Measurements from ENCODE around the gene ATP2B3.

ATP2B3 gene

DNA sequence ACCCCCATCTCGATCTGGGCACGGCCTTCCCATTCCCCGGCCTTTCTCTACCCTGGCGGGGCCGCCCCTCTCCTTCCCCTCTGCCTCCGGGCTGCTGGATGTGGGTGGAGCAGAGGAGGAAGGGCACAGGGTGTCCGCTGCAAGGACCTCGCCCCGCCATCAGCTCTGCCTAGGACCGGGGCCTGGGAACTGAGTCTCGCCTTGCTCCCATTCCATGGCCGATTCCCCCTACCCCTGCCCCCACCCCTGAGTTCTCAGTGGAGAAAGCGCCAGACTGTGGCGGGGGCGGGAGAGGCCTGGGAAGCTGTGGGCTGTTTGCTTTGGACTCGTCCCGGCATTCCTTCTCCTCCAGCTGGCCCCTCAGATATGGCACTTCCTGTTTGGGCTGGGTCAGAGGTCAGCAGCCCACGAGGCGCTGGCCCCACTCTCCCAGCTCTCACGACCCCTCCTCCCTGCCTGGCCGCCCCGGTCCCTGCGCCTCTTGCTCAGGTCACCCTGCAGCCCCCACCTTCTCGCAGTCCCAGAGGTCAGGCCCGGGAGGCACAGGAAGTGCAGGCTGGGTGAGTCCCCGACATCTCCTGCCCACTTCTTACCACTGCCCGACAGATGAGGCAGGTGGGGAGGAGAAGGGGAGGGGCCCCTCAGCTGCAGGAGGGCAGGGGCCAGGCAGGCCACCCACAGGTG is 29.1 kb upstream of the ATP2B3 start:
- no peak for DNase-seq (ENCODE audit: low read depth)

DNA sequence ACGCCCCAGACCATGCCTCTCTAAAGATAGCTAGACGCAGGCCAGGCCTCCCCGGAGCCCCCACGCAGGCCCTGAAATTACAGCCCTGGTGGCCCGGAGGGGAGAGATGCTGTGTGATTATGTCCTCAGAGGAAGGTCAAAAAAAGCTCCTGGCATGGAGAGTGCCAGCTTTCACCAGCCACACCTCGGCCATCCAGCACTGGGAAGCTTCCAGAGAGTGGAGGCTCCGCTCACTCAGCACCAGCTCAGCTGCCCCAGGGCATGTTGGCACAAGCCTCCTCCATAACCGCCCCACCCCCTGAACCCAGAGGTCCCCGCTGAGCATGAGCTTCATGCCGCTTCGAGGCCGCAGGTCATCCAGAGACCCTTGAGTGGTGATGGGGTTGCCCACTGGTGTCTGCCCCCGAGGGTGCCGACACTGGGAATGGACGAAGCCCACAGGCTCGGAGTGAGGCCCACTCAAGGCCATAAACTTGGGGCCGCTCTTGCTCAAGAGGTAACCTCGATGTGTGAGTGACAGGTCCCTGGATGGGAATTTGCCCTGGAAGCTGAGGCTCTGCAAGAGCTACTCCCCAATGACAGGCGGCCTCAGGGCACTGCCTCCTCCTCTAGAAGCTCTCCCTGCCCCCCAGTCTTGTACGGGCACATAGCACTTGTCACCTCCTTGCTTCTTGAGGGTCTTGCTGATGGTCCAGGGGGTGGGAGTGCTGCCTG is 27.1 kb upstream of the ATP2B3 start:
- no peak for DNase-seq (ENCODE audit: low read depth)

DNA sequence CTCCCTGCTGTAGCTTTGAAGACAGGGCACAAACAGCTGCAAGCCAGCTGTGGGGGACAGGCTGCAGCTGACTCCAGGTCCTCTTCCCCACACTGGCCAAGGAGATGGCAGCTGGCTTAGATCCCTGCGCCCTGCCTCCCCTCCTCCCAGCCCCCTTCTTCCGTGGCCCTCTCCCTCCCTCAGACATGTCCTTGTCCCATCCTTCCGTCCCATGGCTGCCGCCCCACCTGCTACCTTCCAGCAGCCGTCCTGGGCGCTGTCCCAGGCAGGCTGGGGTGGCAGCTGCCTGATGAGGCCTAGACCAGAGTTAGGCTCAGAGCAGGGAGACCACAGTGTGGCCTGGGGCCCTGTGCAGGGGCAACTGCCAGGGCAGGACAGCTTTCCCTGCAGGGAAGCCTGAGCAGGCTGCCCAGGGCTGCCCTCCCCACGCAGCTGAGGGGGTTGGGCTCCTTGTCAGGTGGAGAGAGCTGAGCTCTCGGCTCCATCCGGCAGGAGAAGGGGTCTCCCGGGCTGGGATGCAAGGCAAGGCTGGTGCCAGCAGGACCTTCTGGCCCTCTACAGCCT is 26.0 kb upstream of the ATP2B3 start:
- DNase-seq (ENCODE audit: low read depth), result no peak

DNA sequence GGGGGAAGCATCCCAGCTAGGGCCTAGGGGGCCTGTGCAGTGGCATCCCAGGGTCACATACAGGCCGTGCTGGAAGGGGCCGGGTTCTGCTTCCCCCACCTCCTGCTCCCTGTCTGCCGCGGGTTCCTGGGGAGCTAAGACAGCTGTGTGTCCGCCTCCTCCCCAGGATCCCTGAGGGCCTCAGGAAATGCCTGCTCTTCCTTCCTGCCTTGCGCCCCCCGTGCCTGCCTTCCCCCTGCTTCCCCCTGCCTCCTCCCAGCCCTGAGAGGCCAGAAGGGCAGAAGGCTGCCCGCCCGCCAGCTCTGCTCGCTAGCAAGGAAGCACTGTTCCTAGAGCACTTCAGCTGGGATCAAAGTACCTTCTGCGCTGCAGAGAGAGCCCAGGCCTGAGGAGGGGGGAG is 25.5 kb upstream of the ATP2B3 start:
- DNase-seq (ENCODE audit: low read depth), result no peak

DNA sequence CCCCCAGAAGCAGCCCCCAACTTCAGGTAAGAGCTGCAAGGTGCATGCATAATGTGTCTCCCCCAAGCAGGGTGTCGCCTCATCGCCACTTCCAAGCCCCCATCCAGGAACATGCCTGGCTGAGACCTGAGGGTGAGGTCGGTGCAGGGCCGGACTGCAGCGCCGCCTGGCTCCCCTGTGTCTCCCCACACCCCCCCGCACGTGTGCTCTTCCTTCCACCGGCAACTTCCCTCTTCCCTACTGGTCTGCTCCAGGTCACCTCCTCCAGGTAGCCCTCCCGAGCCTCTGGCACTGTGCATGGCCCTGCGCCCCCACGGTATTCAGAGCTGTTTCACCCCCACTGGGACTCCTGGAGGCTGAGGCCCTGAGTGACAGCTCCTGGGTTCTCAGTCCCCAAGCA is 24.9 kb upstream of the ATP2B3 start:
- DNase-seq (ENCODE audit: low read depth), result no peak

DNA sequence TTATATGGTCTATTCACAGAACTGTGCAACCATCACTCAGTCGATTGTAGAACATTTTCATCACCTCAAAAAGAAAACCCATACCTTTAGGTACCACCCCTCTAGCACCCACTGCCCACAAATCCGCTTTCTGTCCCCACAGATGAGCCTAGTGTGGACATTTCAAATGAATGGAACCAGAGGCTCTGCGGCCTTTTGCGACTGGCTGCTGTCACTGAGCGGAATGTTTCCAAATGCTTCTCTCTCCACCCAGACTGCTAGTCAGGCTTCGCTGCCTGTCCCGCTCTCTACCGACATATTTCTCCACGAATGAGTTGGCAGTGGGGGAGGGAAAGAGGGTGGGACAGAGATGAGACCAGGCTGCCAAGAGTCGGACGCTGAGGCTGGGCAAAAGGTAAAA is 24.4 kb upstream of the ATP2B3 start:
- no peak for DNase-seq (ENCODE audit: low read depth)

DNA sequence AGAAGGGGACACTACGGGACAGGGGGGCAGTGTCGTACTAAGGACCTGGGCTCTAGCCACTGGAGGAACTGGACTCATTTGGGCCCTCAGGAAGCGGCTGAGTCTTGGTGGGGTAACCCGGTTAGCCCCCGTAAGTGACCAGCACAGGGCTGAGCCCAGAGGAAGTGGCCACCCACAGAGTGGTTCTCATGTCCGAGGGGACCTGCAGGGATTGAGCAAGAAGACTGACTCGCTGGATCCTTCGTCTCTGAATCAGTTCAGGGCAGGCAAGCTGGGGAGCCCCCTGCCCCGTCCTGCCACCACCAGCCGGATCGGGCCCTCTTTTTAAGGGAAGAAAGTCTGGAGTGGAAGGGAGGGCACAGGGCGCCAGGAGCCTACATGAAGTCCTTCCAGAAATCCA is 23.4 kb upstream of the ATP2B3 start:
- no peak for DNase-seq (ENCODE audit: low read depth)

DNA sequence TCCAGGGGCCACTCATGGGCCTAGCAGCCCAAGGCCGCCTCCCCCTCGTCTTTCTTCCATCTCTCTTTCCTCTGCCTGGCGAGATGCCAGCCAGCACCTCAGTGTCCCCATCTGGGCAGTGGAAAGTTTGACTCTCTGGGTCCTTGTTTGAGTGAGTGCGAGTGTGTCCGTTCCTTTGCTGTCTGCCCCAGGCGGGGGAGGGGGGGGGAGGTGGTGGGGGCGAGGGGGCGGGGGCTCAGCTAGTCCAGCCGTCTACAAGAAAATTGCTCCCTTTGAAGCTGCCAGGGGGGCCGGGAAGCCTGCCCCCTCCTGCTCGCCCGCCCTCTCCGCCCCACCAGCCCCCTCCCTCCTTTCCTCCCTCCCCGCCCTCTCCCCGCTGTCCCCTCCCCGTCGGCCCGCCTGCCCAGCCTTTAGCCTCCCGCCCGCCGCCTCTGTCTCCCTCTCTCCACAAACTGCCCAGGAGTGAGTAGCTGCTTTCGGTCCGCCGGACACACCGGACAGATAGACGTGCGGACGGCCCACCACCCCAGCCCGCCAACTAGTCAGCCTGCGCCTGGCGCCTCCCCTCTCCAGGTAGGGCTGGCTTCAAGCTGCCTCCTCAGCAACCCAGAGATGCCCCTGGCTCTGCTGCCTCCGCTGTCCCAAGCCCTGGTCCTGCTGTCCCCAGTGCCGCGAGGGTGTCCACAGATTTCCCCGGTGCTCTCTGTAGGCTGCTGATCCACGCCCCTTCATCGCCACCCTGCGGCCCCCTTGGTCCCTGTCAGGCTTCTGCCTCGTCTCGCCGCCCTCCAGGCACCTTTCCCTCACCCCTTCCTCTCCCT is 22.7 kb upstream of the ATP2B3 start, which contains the start of gene BGN:
BGN (plus strand) TSS at position 440 of the 821 bp plus-strand sequence. CDS start 9,652 bp downstream, outside the sequence.
- no peak for DNase-seq (ENCODE audit: low read depth)

DNA sequence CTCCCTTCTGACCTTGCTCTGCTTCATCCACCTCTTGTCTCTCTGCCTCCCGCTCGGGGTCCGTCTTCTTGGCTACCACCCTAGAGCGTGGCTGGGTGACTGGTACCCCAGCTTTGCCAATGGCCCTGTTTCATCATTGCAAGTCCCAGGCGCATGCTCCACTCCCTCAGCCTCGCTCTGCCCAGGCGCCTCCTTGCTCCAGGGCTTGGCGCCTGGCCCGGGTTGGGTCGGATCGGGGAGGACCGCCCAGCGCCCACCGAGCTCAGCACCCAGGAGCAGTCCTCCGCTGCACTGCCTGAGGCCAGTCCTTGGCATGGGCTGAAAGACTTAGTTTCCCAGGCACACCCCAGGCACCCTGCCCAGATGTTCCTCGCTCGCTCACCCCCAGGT is 22.1 kb upstream of the ATP2B3 start:
- no peak for DNase-seq (ENCODE audit: low read depth)

DNA sequence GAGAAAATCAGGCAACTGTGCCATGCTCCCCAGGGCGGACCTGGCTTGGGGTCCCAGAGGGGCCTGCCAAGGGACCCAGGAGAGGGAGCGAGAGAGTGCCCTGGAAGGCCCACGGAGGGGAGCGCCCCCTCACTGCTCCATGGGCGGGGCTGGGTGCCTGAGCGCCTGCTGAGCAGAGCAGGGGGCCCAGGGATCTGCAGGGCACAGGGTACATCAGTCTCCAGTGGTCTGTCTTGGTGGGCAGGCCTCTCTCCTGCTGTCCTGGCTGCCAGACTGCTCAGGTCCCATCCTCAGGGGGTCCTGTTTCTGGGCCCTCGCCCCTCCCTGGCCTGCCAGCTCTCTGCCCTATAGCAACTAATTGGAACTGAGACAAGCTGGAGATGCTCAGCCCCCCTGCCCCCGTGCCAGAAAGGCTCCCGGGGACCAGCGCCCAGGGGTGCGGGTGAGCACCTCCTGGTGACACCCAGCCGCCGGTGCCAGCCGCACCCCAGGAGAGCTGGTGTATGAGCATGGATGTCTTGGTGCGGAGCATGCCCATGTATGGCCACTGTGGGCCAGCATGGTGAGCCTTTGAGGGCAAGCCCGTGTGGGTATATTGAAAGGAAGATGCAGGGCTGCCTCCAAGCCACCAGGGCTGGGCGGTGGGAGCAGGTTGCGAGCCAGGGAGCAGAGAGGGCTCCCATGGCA is 21.4 kb upstream of the ATP2B3 start:
- DNase-seq (ENCODE audit: low read depth), result no peak

DNA sequence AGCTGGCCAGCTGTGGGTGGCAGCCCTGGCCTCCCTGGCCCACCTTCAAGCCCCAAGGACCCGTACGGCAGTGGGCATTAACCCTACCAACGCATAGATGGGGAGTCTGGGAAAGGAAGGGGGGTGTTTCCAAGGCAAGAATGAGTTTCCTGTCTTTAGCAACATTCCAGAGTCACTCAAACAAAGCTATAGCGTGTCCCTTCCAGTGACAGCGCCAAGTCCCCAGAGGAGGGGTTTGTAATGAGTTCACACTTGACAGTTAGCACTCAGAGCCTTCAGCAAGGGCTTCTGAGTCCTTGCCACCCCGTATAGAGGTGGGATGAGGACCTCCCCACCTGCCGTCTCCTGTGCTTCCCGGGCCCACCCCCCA is 20.9 kb upstream of the ATP2B3 start:
- DNase-seq (ENCODE audit: low read depth), result no peak

DNA sequence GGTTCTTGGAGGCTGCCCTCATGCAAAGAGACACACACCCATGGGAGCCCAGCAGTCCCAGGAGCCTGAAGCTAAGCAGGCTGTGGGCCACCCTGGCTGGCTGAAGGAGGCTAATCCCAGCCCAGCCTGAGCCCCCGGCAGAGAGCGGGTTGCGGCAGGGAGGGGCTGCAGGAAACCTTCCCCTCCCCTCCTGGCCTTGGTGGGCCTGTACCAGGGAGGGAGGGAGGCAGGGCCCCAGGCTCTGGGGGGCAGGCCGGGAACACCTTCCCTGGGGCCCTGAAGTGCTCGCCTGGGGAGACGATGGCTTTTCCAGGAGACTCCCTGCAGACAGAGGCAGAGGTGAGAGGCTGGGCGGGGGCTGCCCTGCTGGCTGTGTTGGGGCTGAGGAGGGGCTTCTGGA is 19.0 kb upstream of the ATP2B3 start:
- no peak for DNase-seq (ENCODE audit: low read depth)

DNA sequence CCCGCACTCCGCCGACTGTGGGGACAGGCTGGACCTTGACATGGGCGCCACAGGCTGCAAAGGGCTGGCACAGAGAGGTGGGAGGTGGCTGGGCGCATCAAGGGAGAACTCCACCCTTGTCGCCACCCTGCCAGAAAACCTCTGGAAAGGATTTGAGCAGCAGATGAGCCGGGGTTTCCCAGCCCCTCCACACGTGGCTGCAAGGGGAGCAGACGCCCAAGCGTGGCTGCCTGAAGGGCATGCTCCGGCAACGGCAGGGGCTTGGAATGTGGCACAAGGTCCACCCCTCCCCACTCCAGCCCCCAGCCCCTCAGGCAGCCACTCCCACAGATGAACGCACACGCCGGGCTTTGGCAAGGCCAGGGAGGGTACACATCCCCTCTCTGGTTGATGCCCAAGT is 18.1 kb upstream of the ATP2B3 start:
- no peak for DNase-seq (ENCODE audit: low read depth)

DNA sequence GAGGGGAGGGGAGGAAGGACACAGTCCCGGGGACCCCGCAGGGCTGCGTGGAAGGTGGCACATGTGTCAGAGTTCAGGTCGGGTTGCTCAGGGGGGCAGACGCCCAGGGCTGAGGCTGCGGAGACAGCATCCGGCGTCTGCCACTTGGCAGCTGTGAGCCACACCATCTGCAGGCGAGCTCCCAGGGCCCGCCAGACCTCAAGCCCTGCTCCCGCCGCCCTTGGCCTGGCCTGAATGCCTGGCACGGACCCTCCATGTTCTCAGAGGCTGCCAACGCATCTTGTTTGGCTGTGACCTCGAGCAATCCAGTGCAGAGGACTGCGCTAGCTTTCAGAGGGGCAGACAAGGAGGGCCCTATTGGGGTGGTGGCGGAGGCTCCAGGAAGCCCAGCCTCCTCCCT is 17.6 kb upstream of the ATP2B3 start:
- no peak for DNase-seq (ENCODE audit: low read depth)

DNA sequence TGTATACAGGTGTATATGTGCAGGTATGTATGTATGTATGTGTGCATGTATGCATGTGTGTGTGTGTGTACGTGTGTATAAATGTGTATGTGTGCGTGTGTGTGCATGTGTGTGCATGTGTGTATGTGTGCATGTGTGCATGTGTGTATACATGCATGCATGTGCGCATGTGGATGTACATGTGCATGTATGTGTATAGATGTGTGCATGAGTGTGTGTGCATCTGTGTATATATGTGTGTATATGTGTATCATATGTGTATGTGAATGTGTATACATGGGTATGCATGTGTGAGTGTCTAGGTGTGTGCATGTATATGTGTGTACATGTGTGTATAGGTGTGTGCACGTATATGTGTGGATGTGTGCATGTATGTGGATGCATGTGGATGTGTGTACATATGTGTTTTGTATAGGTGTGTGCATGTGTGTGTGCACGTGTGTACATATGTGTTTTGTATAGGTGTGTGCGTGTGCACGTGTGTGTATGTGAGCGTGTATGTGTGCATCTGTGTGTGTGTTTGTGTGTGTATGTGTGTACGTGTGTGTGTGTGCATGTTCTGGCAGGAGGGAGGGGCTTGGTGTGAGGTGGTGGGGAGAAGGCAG is 16.7 kb upstream of the ATP2B3 start:
- no peak for DNase-seq (ENCODE audit: low read depth)

DNA sequence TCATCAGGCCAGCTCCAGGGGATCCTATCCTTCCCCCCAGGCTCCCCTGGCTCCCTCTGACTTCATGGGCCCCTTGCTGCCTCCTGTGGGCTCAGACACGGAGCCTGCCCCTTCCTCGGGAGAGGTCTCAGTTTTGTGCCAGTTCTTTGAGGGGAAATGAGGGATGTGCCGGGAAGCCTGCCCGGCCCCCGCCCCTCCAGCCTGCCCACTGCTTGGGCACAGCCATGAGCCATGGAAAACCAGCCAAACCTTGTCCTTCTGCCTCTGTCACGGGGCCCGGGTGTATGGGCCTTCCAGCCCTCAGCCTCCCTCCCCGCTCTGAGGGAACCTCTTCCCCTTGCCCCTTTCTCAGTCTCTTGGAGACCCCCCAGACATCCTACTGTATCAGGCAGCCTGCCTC is 15.9 kb upstream of the ATP2B3 start:
- DNase-seq (ENCODE audit: low read depth), result no peak

DNA sequence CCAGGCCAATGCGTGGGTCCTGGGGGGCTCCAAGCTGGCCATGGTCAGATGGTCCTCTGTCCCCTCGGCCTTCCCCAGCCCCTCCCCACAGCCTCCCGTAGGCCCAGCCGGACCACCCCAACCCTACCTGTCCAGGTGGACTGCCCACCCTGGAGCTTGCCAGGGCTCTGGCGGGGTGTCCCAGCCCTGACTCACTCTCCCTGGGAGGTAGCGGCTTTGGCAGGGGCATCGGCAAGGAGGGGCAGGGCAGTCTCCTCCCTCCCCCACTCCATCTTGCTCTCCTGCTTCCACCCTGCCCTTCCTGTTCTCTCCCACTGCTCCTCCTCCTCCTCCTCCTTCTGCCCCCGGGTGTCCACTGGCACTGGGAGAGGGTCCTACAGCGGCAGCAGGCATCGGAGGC is 15.3 kb upstream of the ATP2B3 start:
- DNase-seq (ENCODE audit: low read depth), result no peak

DNA sequence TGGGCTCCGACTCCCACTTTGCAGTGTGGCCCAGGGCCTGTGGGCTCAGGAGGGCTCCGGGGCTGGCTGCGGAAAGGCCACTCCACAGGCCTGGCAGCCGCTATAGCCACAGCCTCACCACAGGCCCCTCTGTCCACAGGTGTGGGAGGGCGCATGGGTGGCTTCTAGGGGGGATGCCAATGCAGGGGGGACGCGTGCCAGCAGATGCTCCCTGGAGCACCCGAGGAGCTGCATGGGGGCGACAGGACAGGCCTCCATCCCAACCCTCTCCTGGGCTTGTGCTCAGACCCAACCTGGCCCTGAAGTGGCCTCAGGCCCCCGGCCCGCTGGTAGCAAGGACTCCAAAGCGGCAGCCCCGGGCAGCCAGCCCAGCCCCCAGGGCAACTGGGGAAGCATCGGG is 14.6 kb upstream of the ATP2B3 start:
- no peak for DNase-seq (ENCODE audit: low read depth)

DNA sequence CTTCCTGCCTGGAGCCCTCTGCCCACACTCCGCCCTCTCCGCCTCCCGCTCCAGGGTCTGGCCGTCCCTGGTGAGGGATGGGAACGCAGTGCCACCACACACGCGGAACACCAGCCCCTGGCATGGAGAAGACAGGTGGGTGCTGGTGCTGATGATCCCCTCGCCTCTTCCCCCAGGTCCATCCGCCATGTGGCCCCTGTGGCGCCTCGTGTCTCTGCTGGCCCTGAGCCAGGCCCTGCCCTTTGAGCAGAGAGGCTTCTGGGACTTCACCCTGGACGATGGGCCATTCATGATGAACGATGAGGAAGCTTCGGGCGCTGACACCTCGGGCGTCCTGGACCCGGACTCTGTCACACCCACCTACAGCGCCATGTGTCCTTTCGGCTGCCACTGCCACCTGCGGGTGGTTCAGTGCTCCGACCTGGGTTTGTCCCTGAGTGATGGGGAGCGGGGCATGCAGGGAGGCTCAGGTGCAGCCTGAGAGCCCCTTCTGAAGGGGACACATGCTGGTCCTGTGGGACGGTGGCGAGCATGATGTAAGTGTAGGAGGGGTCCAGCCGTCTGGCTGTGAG is 12.9 kb upstream of the ATP2B3 start:
- no peak for DNase-seq (ENCODE audit: low read depth)

DNA sequence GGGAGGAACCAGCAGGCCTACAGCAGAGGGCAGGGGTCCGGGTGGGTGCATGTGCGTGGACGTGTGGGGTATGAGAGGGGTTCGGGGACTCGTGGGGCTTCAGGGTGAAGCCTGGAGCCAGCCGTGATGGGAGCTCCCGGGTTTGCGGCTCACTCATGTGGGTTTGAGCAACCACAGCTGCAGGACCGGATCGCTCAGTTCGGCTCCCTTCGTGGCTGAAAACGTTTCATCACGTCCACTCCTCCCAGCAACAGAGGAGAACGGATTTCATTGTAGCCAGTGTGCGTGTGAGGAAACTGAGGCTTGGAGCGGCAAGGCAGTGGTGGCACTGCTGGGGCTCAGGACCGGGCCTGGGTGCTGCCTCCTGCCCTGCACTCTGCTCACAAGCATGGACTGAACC is 12.1 kb upstream of the ATP2B3 start:
- DNase-seq (ENCODE audit: low read depth), result no peak

DNA sequence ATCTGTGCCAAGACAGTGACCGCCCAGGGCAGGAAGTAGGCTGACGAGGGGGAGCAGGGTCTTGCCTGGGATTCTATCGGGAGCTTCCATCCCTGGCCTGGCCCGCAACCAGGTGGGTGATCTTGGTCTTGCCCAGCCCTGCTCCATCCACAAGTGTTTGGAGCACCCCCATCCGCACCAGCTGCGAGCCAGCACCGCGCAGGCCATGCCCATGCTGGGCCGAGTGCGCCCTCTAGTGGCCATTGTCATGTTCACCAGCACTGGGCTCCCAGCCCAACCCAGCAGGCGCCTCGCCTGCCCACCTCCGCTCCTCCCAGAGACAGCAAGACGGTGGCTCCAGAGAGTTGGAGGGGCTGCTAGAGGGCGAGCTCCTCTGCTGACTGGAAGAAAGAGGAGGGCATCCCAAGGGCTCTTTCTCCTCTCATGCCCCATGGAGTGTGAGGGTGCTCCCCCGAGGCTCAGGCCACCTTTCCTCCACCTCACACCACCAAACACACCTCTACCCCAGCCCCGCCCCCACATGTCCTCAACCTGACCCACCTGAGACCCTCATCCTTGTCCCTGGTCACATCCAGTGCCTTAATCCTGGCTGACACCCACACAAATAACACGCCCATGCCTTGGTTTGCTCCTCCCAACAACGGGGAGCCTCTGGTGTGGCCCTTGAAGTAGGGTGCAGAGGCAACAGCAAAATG is 9.8 kb upstream of the ATP2B3 start:
- DNase-seq (ENCODE audit: low read depth), result peak; percentile 76

Measured in T follicular helper cell (primary cell).